ENCODE results near the gene BPIFB3.

The BPIFB3 gene

DNA sequence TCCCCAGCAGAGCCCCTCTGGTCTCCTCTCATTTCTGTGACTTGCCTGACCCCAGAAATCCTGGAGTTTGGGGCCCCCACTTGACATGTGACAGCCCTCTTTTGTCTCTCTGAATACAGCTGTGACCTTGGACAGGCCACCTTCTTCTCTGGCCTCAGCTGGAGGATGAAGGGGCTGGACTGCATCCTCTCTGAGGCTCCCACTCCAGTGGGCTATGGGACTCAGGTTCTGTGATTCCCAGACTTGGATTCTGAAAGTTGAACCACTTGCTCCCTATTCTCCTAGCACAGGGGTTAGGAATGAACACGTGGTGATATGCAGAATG lies 9.1 kb downstream of the BPIFB3 start:
- no peak for DNase-seq (ENCODE audit: low spot score)

DNA sequence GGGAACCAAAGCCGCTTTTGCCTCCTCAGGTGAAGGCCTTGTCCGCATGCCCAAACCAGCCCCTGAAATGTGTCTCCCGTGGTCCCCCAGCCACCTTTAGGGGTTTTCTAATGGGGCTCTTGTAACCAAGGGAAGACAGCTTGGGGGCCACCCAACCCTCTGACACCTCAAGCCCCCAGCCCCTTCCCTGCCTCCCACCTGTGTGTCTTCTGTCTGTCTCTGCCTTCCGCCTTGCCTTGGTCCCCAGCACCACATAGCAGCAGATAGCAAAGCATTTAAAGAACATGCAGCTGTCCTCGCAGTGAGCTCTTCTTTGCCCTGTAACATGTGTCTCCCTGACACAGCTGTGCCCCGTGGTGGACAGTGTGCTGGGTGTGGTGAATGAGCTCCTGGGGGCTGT lies 9.6 kb downstream of the BPIFB3 start:
- DNase-seq (ENCODE audit: low spot score), result no peak

DNA sequence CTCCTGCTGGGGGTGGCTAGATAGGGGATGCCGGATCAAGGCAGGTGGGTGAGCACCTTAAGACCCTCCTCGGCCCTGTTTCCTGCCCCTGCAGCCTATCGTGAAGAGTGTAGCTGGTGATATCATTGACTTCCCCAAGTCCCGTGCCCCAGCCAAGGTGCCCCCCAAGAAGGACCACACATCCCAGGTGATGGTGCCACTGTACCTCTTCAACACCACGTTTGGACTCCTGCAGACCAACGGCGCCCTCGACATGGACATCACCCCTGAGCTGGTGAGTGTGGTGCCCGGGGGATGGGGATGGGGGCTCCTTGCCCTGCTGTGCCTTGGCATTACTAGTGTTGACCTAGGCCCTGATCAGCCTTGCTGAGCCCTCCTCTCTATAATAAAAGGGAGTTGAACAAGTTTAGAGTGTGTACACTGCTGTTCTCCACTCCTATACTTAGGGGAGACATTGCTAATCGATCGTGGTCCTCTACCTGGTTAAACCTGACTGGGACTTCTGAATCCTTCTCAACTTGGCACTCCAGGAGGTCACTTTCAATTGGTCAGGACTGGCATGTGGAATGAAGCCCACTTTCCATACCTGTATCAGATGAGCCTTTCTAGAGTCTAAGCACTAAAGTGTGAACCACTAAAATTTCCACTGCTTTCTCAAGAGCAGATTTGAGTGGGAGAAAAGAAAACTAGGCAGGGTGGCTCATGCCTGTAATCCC lies 11.0 kb downstream of the BPIFB3 start:
- DNase-seq (ENCODE audit: low spot score), result no peak

GRCh38 chr20:33065785-33066184 lies 12.1 kb downstream of the BPIFB3 start:
- no peak for DNase-seq (ENCODE audit: low spot score)

DNA sequence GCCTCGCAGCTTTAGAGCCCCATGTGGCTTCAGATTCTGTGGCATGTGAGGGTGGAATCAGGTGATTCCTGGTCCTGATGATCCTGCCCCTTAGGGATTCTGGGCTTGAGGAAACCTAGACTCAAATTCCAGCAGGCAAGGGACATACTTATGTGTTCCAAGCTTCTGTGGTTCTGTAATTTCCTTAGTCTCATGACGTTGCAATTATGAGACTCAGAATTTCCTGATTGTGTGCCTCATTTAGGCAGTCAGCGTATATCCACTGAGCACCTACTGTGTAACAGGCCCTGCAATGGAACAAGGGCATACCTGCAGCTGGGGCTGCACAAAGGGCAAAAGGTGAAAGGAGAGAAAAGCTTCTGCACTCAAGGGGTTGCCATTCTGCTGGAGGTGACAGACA lies 14.1 kb downstream of the BPIFB3 start:
- DNase-seq (ENCODE audit: low spot score), result no peak

GRCh38 chr20:33068251-33068939 lies 14.7 kb downstream of the BPIFB3 start:
- no peak for DNase-seq (ENCODE audit: low spot score)

DNA sequence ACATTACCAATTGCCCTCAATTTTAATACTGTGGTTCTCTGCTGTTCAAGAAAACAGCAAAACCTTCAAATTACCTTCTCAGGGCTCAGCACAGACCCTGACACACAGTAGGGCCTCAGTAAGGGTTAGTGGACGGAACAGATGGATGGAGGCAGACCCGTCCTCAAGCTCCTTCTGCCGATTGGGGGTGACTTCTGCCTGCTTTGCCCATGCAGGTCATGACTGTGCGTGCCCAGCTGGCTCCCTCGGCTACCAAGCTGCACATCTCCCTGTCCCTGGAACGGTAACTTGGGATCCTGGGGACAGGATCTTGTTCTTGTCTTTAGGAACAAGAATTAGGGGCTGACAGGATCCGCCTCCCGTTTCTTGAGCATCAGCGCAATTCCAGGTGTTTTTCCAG lies 16.0 kb downstream of the BPIFB3 start:
- no peak for DNase-seq (ENCODE audit: low spot score)

GRCh38 chr20:33070111-33071053 lies 16.7 kb downstream of the BPIFB3 start:
- no peak for DNase-seq (ENCODE audit: low spot score)

- no peak for DNase-seq (ENCODE audit: low spot score)
These were observed 17.5 kb downstream of the BPIFB3 start for GRCh38 chr20:33071198-33071597.

GRCh38 chr20:33072362-33072761 lies 18.7 kb downstream of the BPIFB3 start:
- no peak for DNase-seq (ENCODE audit: low spot score)

- DNase-seq (ENCODE audit: low spot score), result no peak
These were observed 19.1 kb downstream of the BPIFB3 start for GRCh38 chr20:33072813-33073212.

DNA sequence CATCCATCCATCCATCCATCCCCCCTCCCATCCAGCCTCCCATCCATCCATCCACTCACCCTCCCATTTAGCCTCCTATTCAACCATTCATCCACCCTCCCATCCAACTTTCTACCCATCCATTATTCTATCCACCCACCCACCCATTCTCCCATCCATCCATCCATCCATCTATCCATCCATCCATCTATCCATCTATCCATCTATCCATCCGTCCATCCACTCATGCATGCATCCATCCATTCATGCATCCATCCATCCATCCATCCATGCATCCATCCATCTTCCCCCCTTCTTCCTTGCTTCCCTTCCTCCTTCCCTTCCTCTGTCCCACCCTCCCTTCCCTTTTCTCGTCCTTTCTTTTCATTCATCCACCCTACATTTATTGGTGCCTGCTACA lies 21.0 kb downstream of the BPIFB3 start:
- DNase-seq (ENCODE audit: low spot score), result no peak

- DNase-seq (ENCODE audit: low spot score), result no peak
These were observed 21.6 kb downstream of the BPIFB3 start for GRCh38 chr20:33075281-33075680.

- DNase-seq (ENCODE audit: low spot score), result peak; percentile 26
These were observed 23.1 kb downstream of the BPIFB3 start for GRCh38 chr20:33076662-33077372.

DNA sequence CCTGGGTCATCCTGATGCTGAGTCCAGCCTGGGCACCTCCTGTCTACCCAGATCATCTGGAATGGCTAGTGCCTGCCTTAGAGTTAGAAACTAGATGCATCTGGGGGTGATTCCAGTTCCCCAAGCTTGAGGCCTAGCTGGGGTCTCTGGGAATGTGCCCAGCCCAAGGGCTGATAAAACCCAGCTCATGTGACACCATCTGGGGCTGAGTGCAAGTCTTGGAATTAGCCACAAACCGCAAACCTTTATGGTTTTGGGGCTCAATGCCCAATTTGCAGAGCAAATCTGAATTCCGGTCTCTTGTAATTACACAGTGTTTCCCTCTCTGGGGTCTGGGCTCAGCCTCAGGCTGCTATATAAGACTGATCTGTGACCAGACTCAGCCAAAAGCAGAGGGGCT lies 25.6 kb downstream of the BPIFB3 start, which contains the start of gene BPIFB4:
Gene BPIFB4 (plus strand): TSS at position 385 of the 400 bp plus-strand sequence. CDS start 1,884 bp downstream, outside the sequence.
- DNase-seq (ENCODE audit: low spot score), result no peak

DNA sequence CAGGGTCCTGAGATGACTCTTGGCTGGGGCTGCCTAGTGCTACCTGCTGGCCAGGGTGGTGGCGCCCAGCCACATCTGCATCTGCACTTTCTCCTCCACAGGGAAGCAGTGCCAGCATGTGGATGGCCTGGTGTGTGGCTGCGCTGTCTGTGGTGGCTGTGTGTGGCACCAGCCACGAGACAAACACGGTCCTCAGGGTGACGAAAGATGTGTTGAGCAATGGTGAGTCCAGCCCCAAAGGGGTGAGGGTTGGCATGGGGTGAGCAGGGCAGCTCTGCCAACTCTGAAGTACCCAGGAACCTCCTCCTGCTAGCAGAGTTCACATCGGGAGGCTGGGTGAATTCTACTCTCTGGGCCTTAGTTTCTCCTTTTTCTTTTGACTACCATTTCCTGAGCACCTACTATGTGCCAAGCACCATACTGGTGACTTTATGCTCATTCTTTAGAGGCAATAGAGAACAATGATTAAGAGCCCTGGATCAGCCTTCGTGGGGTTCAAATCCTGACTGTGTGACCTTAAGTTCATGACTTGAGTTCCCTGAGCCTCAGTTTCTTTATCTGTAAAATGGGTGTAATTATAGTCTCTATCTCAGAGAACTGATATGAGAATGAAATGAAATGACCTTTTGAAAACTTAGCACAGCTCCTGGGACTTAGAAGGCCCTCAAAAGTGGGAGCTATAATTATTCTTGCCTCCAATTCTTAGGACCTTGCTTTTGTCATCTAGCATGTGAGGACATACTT lies 27.9 kb downstream of the BPIFB3 start:
- DNase-seq (ENCODE audit: low spot score), result no peak

- no peak for DNase-seq (ENCODE audit: low spot score)
These were observed 28.8 kb downstream of the BPIFB3 start for GRCh38 chr20:33082546-33082945.

GRCh38 chr20:33083544-33084340 lies 30.0 kb downstream of the BPIFB3 start:
- no peak for DNase-seq (ENCODE audit: low spot score)

- DNase-seq (ENCODE audit: low spot score), result no peak
These were observed 31.0 kb downstream of the BPIFB3 start for GRCh38 chr20:33084722-33085121.

DNA sequence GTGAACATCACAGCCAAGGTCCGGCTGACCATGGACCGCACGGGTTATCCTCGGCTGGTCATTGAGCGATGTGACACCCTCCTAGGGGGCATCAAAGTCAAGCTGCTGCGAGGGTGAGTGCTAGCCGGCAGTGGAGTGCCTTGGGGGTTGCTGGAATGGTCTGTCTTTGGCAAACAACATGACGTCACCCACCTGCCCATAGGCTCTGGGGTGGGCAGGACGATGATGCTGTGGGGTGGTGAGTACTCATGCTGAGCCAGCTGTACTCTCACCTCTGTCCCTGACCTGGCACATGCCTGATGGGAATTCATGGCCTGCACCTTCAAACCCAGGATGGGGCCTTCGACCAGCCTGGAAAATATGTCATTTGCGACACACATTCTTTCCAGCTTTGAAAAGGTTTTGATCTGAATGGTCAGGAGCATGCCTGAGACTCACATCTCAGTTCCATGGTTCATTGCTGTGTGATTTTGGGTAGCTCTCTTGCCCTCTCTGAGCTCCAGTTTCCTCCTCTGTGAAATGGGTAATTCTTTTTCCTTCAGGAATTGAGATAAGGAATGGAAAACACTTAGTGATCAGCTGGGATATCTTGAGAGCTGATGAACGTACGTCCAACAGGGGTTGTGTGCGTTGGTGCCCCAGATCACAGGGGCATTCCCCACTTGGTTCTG lies 32.5 kb downstream of the BPIFB3 start:
- DNase-seq (ENCODE audit: low spot score), result no peak

Measured in RKO (cell line).